Right renal cortex interstitium (tissue), 3 donors: ENCODE results near the gene DDX10. TPM values are rescaled to one million over a fixed set of nuclear protein-coding genes. Genes with fewer than 3 reads are reported as not detected.
"Not testable (repeated sequence)": the region's sequence is repeated elsewhere in the genome, so short reads cannot be mapped to it uniquely, and the experiment has no call there.

Source experiments
- DNase-seq, 3 donors: peaks; one replicate each; pipeline ENCODE4 v3.0.0-alpha.2; 2013; ENCODE audit warnings: low read depth in 3 of 3, low spot score in 2 of 3
- polyA plus RNA-seq, 3 donors: library from polyadenylated mRNA; unstranded; fragments of 120-200 nt; gene quantifications; one replicate each; pipeline ENCODE4 v1.2.1, GENCODE V29; 2013; ENCODE audit not compliant: insufficient read length in 3 of 3

The DDX10 gene
- 100 to 1,000 TPM in 1 of 3 donors, 10 to 100 TPM in 2; 91.9 to 107 (median 97.4) TPM for polyA plus RNA-seq

DNA sequence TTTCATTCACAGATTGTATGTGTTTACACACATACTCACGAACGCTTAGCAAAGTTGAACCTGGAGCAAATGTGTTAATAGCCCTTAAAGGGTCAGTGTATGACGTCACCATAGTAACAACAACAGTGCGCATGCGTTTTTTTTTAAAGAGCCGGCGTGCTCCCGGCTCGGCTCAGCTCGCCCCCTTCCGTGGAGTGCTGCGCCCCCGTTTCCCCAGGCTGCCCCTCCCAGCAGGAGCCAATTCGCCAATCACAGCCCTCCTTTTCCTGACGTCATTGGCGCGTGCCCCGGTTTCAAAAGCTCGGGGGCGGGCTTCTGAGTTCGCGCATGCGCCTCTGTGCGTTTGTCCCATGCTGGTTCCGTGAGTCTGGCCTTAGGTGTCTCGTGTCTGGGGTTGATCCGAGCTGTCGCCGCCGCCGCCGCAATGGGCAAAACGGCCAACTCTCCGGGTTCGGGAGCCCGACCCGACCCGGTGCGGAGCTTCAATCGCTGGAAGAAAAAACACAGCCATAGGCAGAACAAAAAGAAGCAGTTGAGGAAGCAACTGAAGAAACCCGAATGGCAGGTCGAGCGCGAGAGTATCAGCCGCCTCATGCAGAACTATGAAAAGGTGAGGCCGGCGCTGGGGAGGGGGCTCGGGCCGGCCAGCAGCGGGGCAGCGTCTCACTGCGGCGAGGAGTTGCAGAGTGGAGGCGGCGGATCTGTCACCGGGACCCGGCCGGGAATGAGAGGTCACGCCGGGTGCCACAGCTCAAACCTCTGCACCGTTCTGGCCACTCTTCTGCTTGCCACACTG, at the start of gene DDX10:
TSS of gene DDX10 (plus strand) at position 340 of the 796 bp plus-strand sequence. CDS start at position 425, 85 bp downstream.
- DNase-seq, result peak; percentile 93 to 94 (median 93)

DNA sequence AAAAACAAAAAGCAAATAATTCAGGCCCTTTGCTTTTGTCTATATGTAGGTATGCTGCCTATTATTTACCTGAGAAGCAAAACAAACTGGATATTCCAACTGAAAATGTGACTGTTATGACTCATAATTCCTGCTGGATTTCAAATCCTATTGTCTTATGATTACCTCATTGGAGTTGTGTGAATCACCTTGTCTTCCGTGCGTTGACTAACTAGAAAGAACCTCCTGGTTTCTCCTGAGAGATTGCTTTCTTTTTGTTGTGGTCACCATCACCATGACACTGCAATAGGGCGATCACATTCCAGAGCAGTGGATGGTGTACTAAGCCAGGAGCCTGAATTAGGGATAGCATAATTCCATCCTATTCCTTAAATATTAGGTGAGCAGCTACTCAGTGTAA, 48.3 kb upstream of the DDX10 start:
- no peak for DNase-seq

DNA sequence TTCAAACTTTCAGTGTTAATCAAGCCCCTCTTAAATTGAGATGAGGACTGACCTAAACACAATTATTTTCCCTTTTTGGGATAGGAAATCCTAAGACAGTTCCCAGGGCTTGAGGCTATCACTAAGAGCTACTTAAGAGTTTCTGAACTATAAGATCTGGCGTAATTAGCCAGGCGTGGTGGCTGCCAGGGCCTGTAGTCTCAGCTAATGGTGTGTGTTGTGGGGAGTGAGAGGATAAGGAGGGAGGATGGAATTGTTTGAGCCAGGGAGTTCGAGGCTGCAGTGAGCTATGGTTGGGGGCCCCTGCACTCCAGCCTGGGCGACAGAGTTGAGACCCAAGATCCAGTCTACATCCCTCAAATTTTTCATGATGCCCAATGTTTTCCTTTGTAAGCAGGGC, 47.8 kb upstream of the DDX10 start:
- no peak for DNase-seq

DNA sequence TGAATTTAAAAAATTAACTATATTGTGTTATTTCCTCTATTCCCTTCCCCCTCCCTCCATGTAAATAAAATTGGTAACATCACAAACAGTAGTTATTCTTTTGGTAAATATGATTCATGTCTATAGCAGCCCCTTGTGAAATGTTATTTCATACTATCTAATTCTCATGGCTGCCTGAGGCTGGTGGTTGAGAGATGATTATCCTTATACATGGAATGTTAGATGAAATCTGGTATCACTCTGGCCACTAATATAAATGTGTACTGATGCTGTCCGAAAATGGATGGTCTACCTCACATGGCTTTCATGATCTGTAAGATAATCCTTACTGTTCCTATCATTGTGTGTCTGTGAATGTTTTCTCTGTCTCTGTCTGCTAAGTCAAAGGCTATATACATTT, 46.3 kb upstream of the DDX10 start:
- no peak for DNase-seq

DNA sequence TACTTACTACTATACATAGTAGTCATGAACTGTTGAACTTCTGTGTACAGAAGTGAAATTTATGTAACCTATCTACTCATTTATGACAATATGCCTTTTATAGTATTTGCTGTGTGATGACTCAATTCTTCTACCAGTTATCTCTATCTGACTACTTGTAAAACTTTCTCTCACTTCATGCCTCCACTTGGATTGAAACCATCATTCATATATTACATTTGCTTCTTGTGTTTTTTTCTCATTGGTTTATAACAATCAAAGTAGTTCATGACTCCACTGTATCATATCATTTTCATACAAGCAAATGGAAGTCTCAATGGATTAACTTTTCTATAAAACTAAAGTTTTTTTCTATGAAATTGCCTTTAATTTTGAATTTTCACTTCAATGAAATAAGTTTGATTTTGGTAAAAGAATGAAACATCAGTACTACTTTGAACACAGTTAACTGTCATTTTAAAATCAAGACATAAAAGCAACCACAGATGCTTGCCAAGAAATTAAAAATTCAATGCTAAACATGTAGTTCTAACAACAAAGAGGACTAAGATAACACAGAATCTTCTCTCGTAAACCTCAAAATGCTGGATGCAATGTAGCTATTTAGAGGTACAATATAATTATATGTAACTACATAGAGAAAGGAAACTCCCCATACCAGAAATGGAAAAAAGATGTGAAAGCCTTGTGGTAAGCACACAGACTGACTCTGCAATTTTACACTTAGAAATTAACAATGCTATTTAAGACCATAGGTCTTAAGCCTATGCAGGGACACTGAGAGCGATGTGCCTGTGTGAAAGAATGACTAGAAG, 43.7 kb upstream of the DDX10 start:
- DNase-seq, result no peak

DNA sequence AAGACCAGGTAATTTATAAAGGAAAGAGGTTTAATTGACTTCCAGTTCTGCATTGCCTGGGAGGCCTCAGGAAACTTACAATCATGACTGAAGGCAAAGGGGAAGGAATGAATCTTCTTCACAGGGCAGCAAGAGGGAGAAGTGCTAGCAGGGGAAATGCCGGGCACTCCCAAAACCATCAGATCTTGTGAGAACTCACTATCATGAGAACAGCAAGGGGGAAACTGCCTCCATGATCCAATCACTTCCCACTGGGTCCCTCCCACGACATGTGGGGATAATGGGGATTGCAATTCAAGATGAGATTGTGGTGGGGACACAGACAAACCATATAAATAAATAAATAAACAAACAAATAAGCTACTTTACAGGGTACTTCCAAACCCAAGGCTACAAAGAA, 42.5 kb upstream of the DDX10 start:
- no peak for DNase-seq

DNA sequence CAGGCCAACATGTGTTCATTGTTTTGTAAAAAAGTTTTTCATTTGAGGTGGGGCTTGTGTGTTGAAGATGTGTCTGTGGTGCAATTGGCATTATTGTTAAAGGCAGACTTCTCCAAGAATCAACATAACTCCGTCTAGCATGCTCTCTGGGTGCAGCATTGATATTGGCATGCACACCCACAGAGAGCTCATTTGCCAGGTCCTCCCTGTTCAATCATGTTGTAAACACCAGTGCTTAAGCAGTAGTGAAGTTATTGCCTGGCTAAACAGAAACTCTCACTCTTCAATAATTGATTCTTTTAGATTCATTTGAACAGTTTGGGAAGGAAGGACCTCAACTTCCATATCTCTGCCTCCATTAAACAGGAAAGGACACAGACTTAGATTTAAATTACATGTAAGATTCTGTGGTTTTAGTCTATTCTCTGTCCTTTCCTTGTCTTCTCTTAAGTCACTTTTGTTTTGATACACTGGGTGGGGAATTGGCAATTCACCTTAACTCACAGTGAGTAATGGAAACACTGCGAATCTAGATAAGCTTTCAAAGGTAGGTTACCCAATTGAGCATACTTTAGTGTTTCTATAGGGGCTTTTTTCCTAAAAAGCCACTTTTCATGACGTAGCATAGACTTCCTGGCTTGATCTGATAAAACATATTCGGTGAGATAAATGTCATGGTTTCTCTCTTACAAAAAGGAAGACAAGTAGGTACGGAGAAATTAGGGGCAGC, 40.5 kb upstream of the DDX10 start:
- no peak for DNase-seq

DNA sequence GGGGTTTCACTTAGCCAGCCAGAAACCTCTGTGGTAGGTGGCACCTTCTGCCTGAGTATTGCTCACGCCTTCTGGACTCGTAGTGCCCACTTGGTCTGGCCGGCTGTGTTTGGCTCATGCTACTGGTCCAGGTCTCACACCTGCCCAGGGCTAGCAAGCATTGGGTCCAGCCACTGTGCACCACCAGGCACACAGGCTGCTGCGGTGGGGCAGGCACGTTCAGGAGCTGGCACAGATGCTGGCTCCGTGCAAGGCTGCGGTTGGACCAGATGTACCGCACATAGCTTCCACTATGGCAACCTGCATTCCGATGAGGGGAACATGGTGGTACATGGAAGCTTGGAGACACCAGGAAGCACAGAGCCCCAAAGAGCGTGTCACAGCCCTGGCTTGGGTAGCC, 36.5 kb upstream of the DDX10 start:
- DNase-seq, result no peak

DNA sequence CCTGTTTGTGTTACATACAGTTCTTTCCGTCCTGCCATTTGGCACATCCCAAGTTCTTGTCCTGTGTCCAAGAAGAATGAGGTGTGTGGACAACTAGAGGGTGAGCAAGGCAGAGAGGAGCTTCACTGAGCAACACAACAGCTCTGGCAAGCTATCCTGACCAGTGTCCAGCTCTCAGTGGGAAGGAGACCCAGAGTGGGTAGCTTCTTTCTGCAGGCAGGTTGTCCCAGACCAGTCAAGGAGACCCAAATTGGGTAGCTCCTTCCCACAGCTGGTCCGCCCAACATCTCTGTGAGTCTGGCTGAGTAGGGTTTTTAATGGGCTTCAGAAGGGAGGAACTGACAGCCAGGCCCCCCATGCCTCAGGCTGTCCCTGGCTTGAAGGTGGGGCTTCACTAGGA, 36.1 kb upstream of the DDX10 start:
- DNase-seq, result no peak

DNA sequence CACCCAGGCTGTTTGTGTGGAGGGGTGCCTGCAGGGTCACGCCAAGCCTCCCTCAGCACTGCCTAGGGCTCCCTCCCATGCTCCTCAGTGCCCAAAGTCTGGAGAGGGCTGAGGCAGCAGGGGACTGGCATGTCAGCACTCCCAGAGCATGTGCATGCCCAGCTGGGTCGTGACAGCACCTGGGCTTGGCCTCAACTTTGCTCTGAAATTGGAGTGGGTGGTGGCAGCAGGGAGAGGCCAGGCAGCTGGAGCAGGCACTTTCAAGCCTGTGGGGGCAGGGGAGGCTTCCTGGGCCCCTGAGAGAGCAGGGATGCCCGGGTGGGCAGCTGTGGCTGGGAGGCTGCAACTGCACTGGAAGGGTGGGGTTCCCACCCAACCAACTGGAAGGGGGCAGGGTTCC, 35.6 kb upstream of the DDX10 start:
- DNase-seq, result no peak

DNA sequence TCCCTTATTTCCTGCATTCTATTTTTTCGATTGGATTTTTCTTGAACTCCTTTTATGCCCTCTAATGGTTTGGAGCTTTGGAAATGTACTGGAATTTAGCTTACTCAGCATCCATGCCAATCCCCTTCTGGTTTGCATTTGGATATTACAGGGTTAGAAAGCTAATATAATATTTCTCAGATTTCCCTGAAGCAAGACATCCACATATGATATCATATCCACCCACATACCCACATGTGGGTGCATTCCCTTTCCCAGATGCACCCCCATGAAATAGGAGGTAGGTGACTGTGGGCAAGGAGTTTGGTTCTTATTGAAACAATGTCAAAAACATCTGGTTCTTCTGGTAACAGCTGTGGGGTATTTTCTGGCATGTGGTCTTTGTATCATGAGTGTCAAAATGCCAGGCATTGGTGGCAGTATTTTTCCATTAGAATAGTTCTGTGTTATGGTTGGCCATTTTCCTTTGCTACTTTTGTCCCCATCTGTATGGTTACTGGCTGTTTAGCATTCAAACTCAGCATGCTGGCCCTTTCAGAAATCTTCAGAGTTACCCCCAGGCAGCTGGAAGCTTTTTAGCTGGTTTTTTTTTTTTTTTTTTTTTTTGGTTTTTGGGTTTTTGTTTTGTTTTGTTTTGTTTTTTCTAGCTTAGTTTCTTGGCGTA, 32.7 kb upstream of the DDX10 start:
- DNase-seq, result no peak

DNA sequence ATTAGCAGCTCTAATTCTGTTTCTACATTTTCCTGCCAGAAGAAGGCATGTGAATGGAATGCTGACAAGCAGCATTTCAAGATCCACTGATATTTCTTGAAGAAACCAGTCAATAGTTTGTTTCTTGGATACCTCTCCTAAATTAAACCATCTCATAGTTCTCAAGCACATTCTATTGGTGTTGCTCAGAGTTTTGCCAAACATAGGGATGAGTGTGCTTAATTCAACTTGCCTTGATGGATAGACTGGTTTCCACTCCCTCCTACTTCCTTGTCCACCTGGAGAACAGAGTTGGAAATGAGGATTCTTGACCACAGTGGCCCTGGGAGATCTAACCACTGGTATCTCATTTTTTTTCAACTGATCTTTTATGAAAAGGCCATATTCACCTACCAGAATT, 29.8 kb upstream of the DDX10 start:
- no peak for DNase-seq

DNA sequence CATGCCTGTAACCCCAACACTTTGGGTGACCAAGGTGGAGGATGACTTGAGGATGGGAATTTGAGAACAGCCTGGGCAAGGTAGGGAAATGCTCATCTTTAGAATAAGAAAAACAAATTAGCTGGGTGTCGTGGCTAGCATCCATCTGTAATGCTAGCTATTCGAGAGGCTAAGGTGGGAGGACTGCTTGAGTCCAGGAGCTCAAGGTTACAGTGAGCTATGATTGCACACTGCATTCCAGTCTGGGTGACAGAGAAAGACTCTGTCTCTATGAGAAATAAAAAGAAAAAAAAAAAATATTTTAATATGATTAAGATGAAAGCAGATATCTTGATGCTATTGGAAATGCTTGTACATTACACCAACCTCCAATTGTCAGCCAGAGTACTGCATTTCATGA, 28.6 kb upstream of the DDX10 start:
- no peak for DNase-seq

DNA sequence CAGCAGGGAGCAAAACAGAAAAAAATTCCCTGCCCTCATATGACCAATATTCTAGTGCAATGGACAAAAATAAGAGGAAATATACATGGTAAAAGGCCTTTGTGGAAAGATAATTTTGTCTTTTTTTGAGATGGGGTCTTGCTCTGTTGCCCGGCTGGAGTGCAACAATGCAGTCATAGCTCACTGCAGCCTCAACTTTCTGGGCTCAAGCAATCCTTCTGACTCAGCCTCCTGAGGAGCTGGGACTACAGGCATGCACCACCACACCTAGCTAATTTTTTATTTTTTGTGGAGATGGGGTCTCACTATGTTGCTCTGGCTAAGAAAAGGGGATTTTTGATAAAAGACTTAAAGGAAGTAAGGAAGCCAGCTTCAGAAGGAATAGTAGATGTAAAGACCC, 25.7 kb upstream of the DDX10 start:
- no peak for DNase-seq

DNA sequence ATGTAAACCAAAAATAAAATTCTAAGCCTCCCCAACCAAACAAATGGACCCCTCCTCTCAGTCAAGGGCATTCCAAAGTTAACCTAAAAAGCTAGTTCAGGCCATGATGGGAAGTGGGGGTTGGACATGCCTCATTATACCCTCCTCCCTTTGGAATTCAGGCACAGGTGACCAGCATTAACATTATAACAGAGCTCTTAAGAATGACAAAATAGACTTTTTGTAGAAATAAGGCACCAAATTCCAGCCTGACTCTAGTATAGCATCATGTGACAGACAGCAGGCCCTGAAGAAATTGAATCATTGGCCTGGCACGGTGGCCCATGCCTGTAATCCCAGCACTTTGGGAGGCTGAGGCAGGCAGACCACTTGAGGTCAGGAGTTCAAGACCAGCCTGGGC, 23.1 kb upstream of the DDX10 start:
- DNase-seq, result not testable (repeated sequence)

DNA sequence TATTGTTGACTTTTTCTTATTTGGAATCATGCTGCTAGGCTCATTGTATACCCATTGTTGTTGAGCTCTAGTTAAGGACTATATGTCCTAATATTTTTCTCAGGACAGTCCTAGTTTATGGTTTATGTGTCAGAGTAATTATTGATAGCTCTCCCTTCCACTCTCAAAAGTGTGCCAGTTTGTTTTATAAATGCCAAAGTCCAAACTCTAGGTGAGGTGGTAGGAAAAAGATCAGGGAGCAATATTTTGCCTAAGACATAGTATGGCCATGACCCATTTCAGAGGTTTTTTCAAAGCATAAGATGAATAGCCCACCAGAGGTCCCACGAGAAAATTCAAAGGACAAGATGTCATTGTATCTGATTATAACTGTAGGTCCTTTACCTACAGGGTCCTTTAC, 20.9 kb upstream of the DDX10 start:
- no peak for DNase-seq

DNA sequence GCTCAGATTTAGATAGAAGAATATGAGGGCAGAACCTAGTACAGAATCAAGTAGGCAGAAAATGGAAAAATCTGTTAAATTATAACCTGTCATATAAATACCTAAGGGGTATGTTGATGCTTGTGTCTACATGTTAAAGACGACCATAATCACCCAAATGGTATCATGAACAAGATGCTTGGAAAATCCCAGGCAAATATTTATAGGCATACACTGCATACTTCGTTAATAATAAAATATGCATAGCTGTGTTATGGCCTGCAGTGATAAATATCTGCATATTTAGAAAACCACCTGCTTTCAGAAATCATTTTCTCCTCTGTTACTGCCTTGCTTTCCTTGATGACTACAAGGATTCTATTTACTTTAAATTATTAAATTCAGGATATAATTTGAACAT, 18.9 kb upstream of the DDX10 start:
- no peak for DNase-seq

DNA sequence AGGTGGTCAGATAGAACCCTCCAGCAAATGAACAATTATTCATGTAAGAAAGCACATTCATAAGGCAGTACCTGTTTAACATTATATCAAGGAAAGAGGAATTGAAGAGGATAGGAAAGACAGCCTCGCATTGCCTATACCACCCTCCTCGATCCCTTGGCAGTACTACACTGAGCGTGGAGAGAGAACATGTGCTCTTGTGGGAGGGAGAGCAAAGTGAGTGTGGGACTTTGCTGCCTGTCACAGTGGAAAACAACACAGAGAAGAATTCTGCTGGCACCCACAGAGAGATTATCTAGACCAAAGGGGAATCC, 17.5 kb upstream of the DDX10 start:
- no peak for DNase-seq

DNA sequence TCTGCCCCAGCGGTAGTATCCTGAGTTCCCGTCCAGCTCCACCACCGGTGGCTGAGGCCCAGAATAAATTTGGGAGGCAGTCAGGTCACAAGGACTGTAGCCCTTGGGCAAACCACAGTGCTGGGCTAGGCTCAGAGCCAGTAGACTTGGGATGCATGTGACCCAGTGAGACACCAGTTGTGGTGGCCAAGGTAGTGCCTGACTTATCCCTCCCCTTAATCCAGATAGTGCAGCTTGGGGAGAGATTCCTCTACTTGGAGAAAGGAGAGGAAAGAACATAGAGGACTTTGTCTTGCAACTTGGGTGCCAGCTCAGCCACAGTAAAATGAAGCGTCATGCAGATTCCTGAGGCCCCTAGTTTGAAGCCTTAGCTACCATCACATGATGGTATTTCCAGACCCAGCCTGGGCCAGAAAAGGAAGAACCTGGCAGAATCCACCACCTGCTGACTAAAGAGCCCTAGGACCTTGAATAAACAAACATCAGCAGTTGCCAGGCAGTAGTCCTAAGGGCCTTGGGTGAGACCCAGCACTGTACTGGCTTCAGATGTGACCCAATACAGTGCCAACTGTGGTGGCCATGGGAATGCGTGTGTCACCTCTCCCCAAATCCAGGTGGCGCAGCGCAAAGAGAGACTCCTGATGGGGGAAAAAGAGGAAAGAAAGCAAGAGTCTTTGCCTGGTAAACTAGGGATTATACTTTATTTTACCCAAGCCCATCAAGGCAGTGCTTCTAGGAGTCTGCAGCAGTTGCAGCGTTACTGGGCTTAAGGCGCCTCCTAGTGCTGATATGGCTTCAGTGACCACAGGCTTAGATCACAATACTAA, 17.0 kb upstream of the DDX10 start:
- DNase-seq, result peak; percentile 42 to 65 (median 43)

DNA sequence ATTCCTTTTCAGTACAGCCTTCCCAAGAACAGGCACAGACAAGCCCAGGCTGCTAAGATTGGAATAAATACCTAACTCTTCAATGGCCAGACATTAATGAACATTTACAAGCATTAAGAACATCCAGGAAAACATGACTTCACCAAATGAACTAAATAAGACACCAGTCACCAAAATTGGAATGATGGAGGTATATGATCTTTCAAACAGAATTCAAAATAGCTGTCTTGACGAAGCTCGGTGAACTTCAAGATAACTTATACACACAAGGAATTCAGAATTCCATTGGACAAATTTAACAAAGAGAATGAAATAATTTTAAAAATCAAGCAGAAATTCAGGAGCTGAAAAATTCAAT, 16.4 kb upstream of the DDX10 start:
- DNase-seq, result no peak
